Neutrophil (primary cell): Measurements from ENCODE around the gene KRTAP9-6.
"Not testable (repeated sequence)": the region's sequence is repeated elsewhere in the genome, so short reads cannot be mapped to it uniquely, and the experiment has no call there.

Source experiments
- H3K27ac ChIP-seq: fragments of 200-600 bp; sonication (generic); 2 replicates; pipeline ENCODE4 v1.5.1; 2016; ENCODE audit warnings: mild to moderate bottlenecking, moderate library complexity
- H3K27me3 ChIP-seq: fragments of 200-600 bp; sonication (generic); 2 replicates; pipeline ENCODE4 v1.6.0; 2016; ENCODE audit warnings: mild to moderate bottlenecking
- H3K36me3 ChIP-seq: fragments of 200-600 bp; sonication (generic); 2 replicates; pipeline ENCODE4 v1.5.1; 2017
- H3K4me1 ChIP-seq, 2 experiments: fragments of 200-600 bp in 1 of 2; sonication (generic) in 1 of 2; 1 replicate in 1 of 2; 2 replicates in 1 of 2; pipeline versions ENCODE4 v1.5.1 to v1.6.1; 2013 to 2016; ENCODE audit warnings: low read depth in 1 of 2, low read length in 1 of 2, mild to moderate bottlenecking in 1 of 2, moderate library complexity in 1 of 2; ENCODE audit not compliant: control insufficient read depth in 1 of 2, insufficient read depth in 1 of 2
- H3K4me3 ChIP-seq, 2 experiments: fragments of 200-600 bp in 1 of 2; sonication (generic) in 1 of 2; 1 replicate in 1 of 2; 2 replicates in 1 of 2; pipeline ENCODE4 v1.5.1; 2013 to 2016; ENCODE audit warnings: low read depth in 1 of 2, low read length in 1 of 2, mild to moderate bottlenecking in 1 of 2, moderate library complexity in 1 of 2
- H3K9me3 ChIP-seq: fragments of 200-600 bp; sonication (generic); 2 replicates; pipeline ENCODE4 v1.5.1; 2016
- TF ChIP-seq, protein P1 (sequence below): fragments of 200-600 bp; sonication (generic); IDR thresholded peaks from 2 replicates; pipeline ENCODE4 v1.5.1; 2016; ENCODE audit warnings: antibody characterized with exemption

Gene KRTAP9-6

DNA sequence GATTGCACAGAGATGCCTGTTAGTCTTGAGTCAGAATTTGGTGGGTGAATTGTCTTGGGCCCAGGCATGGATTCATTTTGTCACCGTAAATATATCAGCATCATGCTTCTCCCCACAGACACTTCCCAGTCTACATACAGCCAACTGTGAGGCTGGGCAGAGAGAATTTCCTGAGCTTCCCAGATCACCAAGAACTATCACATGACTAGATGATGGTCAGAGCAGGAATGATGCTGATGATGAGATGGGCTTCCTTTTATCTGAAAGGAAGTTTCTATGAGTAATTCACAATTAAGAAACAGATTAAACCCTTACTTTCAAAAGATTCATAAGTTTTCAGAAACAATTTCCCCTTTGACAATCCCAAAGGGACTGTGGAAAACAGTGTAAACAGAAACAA lies 10.3 kb upstream of the KRTAP9-6 start:
- Histone ChIP-seq H3K4me3 (no peak overlapping the region), H3K27ac (no peak overlapping the region), H3K9me3 (no peaks in the 10 kb centered on the region), H3K4me1 (no peaks in the 10 kb centered on the region), H3K36me3 (no peaks in the 10 kb centered on the region), H3K27me3 (peaks cover 50% of the 10 kb centered on the region)
- TF ChIP-seq, protein P1, sequence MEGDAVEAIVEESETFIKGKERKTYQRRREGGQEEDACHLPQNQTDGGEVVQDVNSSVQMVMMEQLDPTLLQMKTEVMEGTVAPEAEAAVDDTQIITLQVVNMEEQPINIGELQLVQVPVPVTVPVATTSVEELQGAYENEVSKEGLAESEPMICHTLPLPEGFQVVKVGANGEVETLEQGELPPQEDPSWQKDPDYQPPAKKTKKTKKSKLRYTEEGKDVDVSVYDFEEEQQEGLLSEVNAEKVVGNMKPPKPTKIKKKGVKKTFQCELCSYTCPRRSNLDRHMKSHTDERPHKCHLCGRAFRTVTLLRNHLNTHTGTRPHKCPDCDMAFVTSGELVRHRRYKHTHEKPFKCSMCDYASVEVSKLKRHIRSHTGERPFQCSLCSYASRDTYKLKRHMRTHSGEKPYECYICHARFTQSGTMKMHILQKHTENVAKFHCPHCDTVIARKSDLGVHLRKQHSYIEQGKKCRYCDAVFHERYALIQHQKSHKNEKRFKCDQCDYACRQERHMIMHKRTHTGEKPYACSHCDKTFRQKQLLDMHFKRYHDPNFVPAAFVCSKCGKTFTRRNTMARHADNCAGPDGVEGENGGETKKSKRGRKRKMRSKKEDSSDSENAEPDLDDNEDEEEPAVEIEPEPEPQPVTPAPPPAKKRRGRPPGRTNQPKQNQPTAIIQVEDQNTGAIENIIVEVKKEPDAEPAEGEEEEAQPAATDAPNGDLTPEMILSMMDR = no peak

DNA sequence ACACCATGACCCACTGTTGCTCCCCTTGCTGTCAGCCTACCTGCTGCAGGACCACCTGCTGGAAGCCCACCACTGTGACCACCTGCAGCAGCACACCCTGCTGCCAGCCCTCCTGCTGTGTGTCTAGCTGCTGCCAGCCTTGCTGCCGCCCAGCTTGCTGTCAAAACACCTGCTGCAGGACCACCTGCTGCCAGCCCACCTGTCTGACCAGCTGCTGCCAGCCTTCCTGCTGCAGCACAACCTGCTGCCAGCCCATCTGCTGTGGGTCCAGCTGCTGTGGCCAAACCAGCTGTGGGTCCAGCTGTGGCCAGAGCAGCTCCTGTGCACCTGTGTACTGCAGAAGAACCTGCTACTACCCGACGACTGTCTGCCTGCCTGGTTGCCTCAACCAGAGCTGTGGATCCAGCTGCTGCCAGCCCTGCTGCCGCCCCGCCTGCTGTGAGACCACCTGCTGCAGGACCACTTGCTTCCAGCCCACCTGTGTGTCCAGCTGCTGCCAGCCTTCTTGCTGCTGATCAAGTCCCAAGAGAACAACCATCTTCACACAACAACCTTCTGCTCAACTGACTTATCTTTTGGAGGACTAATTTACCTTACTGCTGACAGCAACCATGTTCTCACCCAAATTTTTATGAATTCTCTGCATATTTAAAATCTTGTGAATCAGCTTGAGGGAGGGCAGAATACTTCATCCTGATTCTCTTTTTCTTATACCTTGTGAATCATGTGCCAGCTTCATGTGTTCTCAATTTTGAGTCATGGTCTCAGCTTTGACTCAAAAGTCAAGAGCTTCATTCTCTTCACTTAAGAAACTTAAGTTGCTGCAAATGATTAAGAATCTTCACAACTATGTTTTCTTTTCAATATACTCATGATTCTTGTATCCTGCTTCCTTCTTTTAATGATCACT lies 9.5 kb upstream of the KRTAP9-6 start, which contains the start of gene KRTAP9-9:
TSS of gene KRTAP9-9 (plus strand) at position 4 of the 910 bp plus-strand sequence.
- H3K27me3 ChIP-seq = peaks cover 47% of the 10 kb centered on the region
- H3K36me3 ChIP-seq, H3K4me1 ChIP-seq, H3K27ac ChIP-seq, H3K9me3 ChIP-seq, H3K4me3 ChIP-seq: not testable (repeated sequence)

DNA sequence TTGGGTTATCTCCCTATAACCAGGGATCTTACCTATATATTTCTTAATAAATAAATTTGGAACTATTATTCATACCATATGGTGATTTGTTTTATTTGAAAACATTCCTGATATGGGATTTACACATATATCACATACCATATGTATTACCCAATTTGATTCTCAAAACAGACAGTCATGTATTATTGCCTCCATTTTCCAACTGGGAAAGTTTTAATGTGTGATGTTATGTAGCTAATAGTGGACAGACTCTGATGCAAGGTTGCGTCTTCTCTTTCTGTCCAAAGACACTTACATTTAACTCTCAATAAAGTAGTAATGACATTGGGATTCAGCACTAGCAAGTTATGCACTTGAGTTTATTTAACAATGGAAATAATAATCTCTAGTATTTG lies 8.9 kb upstream of the KRTAP9-6 start:
- Histone ChIP-seq H3K4me1 (no peaks in the 10 kb centered on the region), H3K36me3 (no peaks in the 10 kb centered on the region), H3K4me3 (no peak overlapping the region), H3K27me3 (peaks cover 40% of the 10 kb centered on the region), H3K9me3 (no peaks in the 10 kb centered on the region), H3K27ac (no peak overlapping the region)
- TF ChIP-seq, protein P1 = no peak

DNA sequence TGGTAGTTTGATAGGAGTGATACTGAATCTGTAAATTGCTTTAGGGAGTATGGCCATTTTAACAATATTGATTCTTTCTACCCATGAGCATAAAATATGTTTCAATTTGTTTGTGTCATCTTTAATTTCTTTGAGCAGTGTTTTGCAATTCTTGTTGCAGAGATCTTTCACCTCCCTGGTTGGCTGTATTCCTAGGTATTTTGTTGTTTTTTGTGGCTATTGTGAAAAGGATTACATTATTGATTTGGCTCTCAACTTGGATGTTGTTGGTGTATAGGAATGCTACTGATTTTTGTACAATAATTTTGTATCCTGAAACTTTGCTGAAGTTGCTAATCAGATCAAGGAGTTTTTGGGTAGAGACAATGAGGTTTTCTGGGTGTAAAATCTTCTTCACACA lies 6.8 kb upstream of the KRTAP9-6 start:
- H3K27ac ChIP-seq = no peak overlapping the region
- H3K9me3 ChIP-seq = no peaks in the 10 kb centered on the region
- no peaks in the 10 kb centered on the region for H3K36me3 ChIP-seq
- no peak overlapping the region for H3K4me3 ChIP-seq
- peaks cover 41% of the 10 kb centered on the region for H3K27me3 ChIP-seq
- TF ChIP-seq, protein P1 = no peak
- no peaks in the 10 kb centered on the region for H3K4me1 ChIP-seq

DNA sequence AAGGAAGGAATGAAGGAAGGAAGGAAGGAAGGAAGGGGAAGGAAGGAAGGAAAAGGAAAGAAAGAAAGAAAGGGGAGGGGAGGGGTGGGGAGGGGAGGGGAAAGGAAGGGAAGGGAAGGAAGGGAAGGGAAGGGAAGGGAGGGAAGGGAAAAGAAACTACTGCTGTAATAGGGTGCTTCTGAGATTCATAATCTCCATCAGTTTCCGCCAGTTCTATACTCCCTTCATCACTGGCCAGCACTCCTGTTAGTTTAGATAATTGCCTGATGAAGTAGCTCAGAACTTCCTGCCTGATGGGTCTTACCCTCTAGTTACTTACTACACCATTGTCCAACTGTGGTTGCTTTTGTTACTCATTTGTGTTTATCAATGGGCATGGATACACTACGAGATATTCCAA lies 2.0 kb upstream of the KRTAP9-6 start:
- no peak overlapping the region for H3K27ac ChIP-seq
- peaks cover 24% of the 10 kb centered on the region for H3K27me3 ChIP-seq
- H3K36me3 ChIP-seq = no peaks in the 10 kb centered on the region
- H3K4me3 ChIP-seq = no peak overlapping the region
- H3K4me1 ChIP-seq = no peaks in the 10 kb centered on the region
- TF ChIP-seq, protein P1 = no peak
- H3K9me3 ChIP-seq = no peaks in the 10 kb centered on the region

DNA sequence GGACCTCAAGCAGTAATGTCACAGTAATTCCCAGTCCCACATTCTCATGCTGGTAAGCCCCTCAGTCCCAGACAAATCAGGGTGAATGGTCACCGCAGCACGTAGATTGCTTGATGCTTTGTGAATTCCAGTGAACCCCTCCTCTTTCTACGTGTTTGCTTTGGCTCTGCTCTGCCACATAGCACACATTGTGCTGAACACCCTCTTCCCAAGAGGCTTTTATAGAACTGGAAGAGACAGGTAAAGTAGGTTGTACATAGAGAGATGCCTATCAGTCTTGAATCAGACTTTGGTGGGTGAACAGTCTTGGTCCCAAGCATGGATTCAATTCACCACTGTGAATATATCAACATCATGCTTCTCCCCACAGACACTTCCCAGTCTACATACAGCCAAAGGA lies 579 bp upstream of the KRTAP9-6 start:
- H3K27ac ChIP-seq = no peak overlapping the region
- no peaks in the 10 kb centered on the region for H3K9me3 ChIP-seq
- TF ChIP-seq, protein P1 = no peak
- peaks cover 22% of the 10 kb centered on the region for H3K27me3 ChIP-seq
- no peaks in the 10 kb centered on the region for H3K36me3 ChIP-seq
- no peak overlapping the region for H3K4me3 ChIP-seq
- no peaks in the 10 kb centered on the region for H3K4me1 ChIP-seq
